Fibroblast of lung (primary cell): ENCODE data around the gene PTPN5. TPM values are rescaled to one million over a fixed set of nuclear protein-coding genes. Genes with fewer than 3 reads are reported as not detected.
A peak's percentile ranks its signal among the peaks of the same experiment; 100 is the strongest.

Experiments used
- DNase-seq, 2 donors: peaks; one replicate each; pipeline versions ENCODE4 v3.0.0 to v3.0.0-alpha.2; 2010; ENCODE audit warnings: low read depth in 2 of 2
- H2AFZ ChIP-seq: 2 replicates; pipeline ENCODE4 v1.5.1; 2012; ENCODE audit warnings: low read length, control low read depth, inconsistent platforms
- H3K27ac ChIP-seq: 2 replicates; pipeline ENCODE4 v1.5.1; 2011; ENCODE audit warnings: low read length, control low read depth; ENCODE audit not compliant: insufficient read depth
- H3K27me3 ChIP-seq: 2 replicates; pipeline ENCODE4 v1.5.1; 2011; ENCODE audit warnings: mild to moderate bottlenecking, low read length; ENCODE audit not compliant: control insufficient read depth, insufficient read depth
- H3K36me3 ChIP-seq: 2 replicates; pipeline ENCODE4 v1.5.1; 2011; ENCODE audit warnings: low read length; ENCODE audit not compliant: control insufficient read depth, insufficient read depth
- H3K4me1 ChIP-seq: 2 replicates; pipeline ENCODE4 v1.5.1; 2011; ENCODE audit warnings: low read length; ENCODE audit not compliant: control insufficient read depth, insufficient read depth; ENCODE audit errors: extremely low read depth
- H3K4me2 ChIP-seq: 2 replicates; pipeline ENCODE4 v1.5.1; 2011; ENCODE audit warnings: low read length, control low read depth; ENCODE audit not compliant: insufficient read depth; ENCODE audit errors: extremely low read depth
- H3K4me3 ChIP-seq, 4 experiments: fragments of 200-600 bp in 1 of 4; sonication (generic) in 1 of 4; replicated peaks in 1 of 4; 2 replicates each; pipeline ENCODE4 v1.5.1; 2011 to 2016; ENCODE audit warnings: low read length in 4 of 4, low read depth in 3 of 4, mild to moderate bottlenecking in 3 of 4, control low read depth in 2 of 4, inconsistent platforms in 1 of 4, mixed read lengths in 1 of 4; ENCODE audit not compliant: insufficient read depth in 1 of 4; ENCODE audit errors: control extremely low read depth in 1 of 4
- H3K79me2 ChIP-seq: 2 replicates; pipeline ENCODE4 v1.5.1; 2012; ENCODE audit warnings: mild to moderate bottlenecking, low read length, inconsistent platforms; ENCODE audit not compliant: control insufficient read depth, insufficient read depth
- H3K9ac ChIP-seq: 2 replicates; pipeline ENCODE4 v1.5.1; 2011; ENCODE audit warnings: mild to moderate bottlenecking, low read length, control low read depth; ENCODE audit not compliant: insufficient read depth
- H3K9me3 ChIP-seq: 2 replicates; pipeline ENCODE4 v1.5.1; 2012; ENCODE audit warnings: low read depth, low read length; ENCODE audit not compliant: control insufficient read depth, insufficient read depth
- H4K20me1 ChIP-seq: 2 replicates; pipeline ENCODE4 v1.5.1; 2011; ENCODE audit warnings: low read length; ENCODE audit not compliant: control insufficient read depth, insufficient read depth; ENCODE audit errors: extremely low read depth
- EZH2 ChIP-seq: IDR thresholded peaks from 2 replicates; pipeline ENCODE4 v1.5.1; 2012; ENCODE audit warnings: low read length, control low read depth, mild to moderate bottlenecking; ENCODE audit errors: missing control alignments
- polyA plus RNA-seq, 2 donors: library from polyadenylated mRNA; depleted of rRNA in 1 of 2; stranded (reverse) in 1 of 2; unstranded in 1 of 2; fragments of >200 nt; gene quantifications; 2 replicates each; pipeline ENCODE4 v1.2.1, GENCODE V29; 2011 to 2012; ENCODE audit warnings: missing spikeins in 1 of 2
- total RNA-seq: library from RNA; depleted of rRNA; stranded (reverse); fragments of >200 nt; gene quantifications from 2 replicates; pipeline ENCODE4 v1.2.1, GENCODE V29; 2014
- TF ChIP-seq, protein P1 (sequence below), 2 donors: IDR thresholded peaks in 1 of 2; conservative IDR thresholded peaks in 1 of 2; 1 replicate in 1 of 2; 2 replicates in 1 of 2; pipeline ENCODE4 v1.5.1; 2011 to 2012; ENCODE audit warnings: low read length in 2 of 2, control low read depth in 1 of 2, inconsistent platforms in 1 of 2, low read depth in 1 of 2, mild to moderate bottlenecking in 1 of 2

Gene PTPN5
- total and polyA plus RNA-seq, 2 donors (not counting 1 experiment from before 2014, with no cell fraction given), result not detected

DNA sequence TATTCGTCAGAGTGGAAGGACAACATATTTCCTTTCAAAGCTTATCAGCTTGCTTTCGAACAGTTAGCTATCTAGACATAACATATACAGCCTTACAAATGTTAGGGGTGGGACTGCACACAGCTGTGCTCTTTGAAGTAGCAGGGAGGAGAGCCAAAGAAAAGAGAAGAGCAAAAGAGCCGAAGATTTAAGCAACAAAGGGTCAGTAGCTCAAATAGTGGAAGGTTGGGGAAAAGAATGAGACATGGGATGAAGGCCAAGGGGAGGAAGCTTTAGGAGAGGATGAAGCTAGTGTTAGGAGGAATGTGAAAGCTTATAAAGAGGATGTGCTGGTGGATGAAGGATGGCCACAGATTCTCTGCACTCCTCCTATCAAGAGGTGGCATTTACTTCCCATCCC is 33.8 kb downstream of the PTPN5 start:
- Histone ChIP-seq H3K27me3 (no peaks in the 10 kb centered on the region), H3K4me2 (no peak overlapping the region), H3K79me2 (no peaks in the 10 kb centered on the region), H3K27ac (no peak overlapping the region), H3K4me1 (no peaks in the 10 kb centered on the region), H3K36me3 (no peaks in the 10 kb centered on the region), H4K20me1 (no peaks in the 10 kb centered on the region), H3K9me3 (no peaks in the 10 kb centered on the region), H3K9ac (no peak overlapping the region), H3K4me3 (no peak overlapping the region), H2AFZ (no peak overlapping the region)
- TF ChIP-seq, protein P1, sequence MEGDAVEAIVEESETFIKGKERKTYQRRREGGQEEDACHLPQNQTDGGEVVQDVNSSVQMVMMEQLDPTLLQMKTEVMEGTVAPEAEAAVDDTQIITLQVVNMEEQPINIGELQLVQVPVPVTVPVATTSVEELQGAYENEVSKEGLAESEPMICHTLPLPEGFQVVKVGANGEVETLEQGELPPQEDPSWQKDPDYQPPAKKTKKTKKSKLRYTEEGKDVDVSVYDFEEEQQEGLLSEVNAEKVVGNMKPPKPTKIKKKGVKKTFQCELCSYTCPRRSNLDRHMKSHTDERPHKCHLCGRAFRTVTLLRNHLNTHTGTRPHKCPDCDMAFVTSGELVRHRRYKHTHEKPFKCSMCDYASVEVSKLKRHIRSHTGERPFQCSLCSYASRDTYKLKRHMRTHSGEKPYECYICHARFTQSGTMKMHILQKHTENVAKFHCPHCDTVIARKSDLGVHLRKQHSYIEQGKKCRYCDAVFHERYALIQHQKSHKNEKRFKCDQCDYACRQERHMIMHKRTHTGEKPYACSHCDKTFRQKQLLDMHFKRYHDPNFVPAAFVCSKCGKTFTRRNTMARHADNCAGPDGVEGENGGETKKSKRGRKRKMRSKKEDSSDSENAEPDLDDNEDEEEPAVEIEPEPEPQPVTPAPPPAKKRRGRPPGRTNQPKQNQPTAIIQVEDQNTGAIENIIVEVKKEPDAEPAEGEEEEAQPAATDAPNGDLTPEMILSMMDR (conservative IDR thresholded peaks at IDR 0.05 in 1 of 2, IDR thresholded peaks at IDR 0.05 in 1 of 2; ENCODE audit: low read depth in 1 of 2, low read length in 2 of 2), result no peak
- TF ChIP-seq EZH2, result no peak
- DNase-seq, result peak; percentile 33 to 66

DNA sequence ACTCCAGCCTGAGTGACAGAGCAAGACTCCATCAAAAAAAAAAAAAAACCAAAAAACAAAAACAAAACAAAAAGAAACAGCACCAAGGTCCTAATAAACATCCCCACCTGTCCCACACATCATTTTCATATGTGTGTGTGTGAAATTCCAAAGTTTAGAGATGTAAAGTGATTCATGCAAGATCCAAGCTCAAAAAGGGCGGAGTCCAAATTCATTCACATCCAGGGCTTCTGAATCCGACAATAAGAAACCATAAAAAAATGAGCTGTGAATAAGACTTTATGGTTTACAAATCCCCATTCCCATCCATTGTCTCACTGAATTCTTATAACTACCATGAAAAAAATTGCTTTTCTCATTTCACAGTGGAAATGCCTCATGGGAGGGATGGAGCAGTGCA is 34.7 kb downstream of the PTPN5 start:
- H3K27me3 ChIP-seq, result no peaks in the 10 kb centered on the region
- no peak overlapping the region for H3K4me2 ChIP-seq
- H3K79me2 ChIP-seq, result no peaks in the 10 kb centered on the region
- TF ChIP-seq, protein P1 (conservative IDR thresholded peaks at IDR 0.05 in 1 of 2, IDR thresholded peaks at IDR 0.05 in 1 of 2; ENCODE audit: low read depth in 1 of 2, low read length in 2 of 2), result no peak
- H3K9me3 ChIP-seq, result no peaks in the 10 kb centered on the region
- no peak overlapping the region for H3K27ac ChIP-seq
- H4K20me1 ChIP-seq, result no peaks in the 10 kb centered on the region
- peak in 1 of 2 donors; percentile 7 for DNase-seq
- no peaks in the 10 kb centered on the region for H3K36me3 ChIP-seq
- no peak overlapping the region for H2AFZ ChIP-seq
- no peak overlapping the region for H3K9ac ChIP-seq
- H3K4me3 ChIP-seq, result no peak overlapping the region
- H3K4me1 ChIP-seq, result no peaks in the 10 kb centered on the region

DNA sequence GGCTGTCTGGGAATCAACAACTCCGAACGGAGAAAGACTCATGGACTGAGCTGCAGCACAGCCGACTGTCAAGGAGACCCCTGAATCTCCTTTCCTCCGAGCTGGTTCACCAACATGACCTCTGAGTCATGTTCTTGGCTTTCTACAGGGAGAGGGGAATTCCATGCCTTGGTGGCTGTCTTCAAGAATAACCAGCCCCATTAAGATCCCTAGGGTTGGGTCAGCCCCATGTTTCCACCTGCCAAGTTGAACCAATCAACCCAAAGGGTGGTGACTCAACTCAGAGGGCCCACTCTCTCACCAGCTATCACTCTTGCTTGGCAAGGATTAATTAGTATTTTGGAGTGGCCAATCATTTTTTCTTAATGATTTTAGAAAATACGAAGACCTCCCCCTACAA is 37.3 kb downstream of the PTPN5 start:
- no peak overlapping the region for H3K27ac ChIP-seq
- no peak overlapping the region for H3K4me2 ChIP-seq
- H3K4me3 ChIP-seq, result no peak overlapping the region
- H3K27me3 ChIP-seq, result no peaks in the 10 kb centered on the region
- H3K79me2 ChIP-seq, result no peaks in the 10 kb centered on the region
- no peaks in the 10 kb centered on the region for H3K9me3 ChIP-seq
- no peaks in the 10 kb centered on the region for H3K36me3 ChIP-seq
- H3K9ac ChIP-seq, result no peak overlapping the region
- TF ChIP-seq EZH2, result no peak
- TF ChIP-seq, protein P1 (conservative IDR thresholded peaks at IDR 0.05 in 1 of 2, IDR thresholded peaks at IDR 0.05 in 1 of 2; ENCODE audit: low read depth in 1 of 2, low read length in 2 of 2), result no peak
- H3K4me1 ChIP-seq, result peaks cover 5% of the 10 kb centered on the region
- no peaks in the 10 kb centered on the region for H4K20me1 ChIP-seq
- DNase-seq, result peak in 1 of 2 donors; percentile 59
- H2AFZ ChIP-seq, result no peak overlapping the region
